GM12878 (cell line): ENCODE results near the gene FBXL17.

Experiments
- EZH2 ChIP-seq: IDR thresholded peaks from 2 replicates; pipeline ENCODE4 v1.6.1; 2012; ENCODE audit warnings: low read depth, mild to moderate bottlenecking, control low read depth, inconsistent platforms, low read length, borderline replicate concordance; ENCODE audit not compliant: control insufficient read depth
- KLF5 ChIP-seq: fragments of 450-650 bp; IDR thresholded peaks from 2 replicates; pipeline ENCODE4 v1.6.1; 2014; ENCODE audit warnings: mild to moderate bottlenecking; ENCODE audit not compliant: partially characterized antibody
- POLR2A ChIP-seq: IDR thresholded peaks from 2 replicates; pipeline ENCODE4 v1.6.1; 2011; ENCODE audit warnings: low read depth, mild to moderate bottlenecking, low read length
- PRDM15 ChIP-seq: fragments of 450-650 bp; formaldehyde crosslinking; IDR thresholded peaks from 2 replicates; pipeline ENCODE4 v1.4.0; 2020; ENCODE audit warnings: mild to moderate bottlenecking, moderate library complexity

GRCh38 chr5:108266242-108266641 lies 115.7 kb downstream of the FBXL17 start:
- no peak for TF ChIP-seq EZH2
- TF ChIP-seq KLF5, result no peak
- no peak for TF ChIP-seq POLR2A
- no peak for TF ChIP-seq PRDM15
